HUES48 (cell line): ENCODE results near the gene SCAMP4.

ENCODE experiments used
- H3K27ac ChIP-seq: one replicate; pipeline ENCODE4 v1.7.0; 2013; ENCODE audit warnings: low read depth, low read length, inconsistent platforms
- H3K27me3 ChIP-seq: 2 replicates; pipeline ENCODE4 v1.6.1; 2013; ENCODE audit warnings: mild to moderate bottlenecking, low read length; ENCODE audit not compliant: control insufficient read depth, insufficient read depth
- H3K36me3 ChIP-seq: 2 replicates; pipeline ENCODE4 v1.6.1; 2013; ENCODE audit warnings: low read length; ENCODE audit not compliant: control insufficient read depth, insufficient read depth
- H3K4me1 ChIP-seq: 2 replicates; pipeline ENCODE4 v1.6.1; 2013; ENCODE audit warnings: mild to moderate bottlenecking, low read length; ENCODE audit not compliant: control insufficient read depth, insufficient read depth
- H3K4me3 ChIP-seq: 2 replicates; pipeline ENCODE4 v1.5.1; 2013; ENCODE audit warnings: mild to moderate bottlenecking, low read depth, low read length
- H3K9ac ChIP-seq: 2 replicates; pipeline ENCODE4 v1.6.1; 2013; ENCODE audit warnings: mild to moderate bottlenecking, low read depth, low read length, moderate library complexity
- H3K9me3 ChIP-seq: 2 replicates; pipeline ENCODE4 v1.6.1; 2013; ENCODE audit warnings: low read length; ENCODE audit not compliant: control insufficient read depth, insufficient read depth

Gene SCAMP4

DNA sequence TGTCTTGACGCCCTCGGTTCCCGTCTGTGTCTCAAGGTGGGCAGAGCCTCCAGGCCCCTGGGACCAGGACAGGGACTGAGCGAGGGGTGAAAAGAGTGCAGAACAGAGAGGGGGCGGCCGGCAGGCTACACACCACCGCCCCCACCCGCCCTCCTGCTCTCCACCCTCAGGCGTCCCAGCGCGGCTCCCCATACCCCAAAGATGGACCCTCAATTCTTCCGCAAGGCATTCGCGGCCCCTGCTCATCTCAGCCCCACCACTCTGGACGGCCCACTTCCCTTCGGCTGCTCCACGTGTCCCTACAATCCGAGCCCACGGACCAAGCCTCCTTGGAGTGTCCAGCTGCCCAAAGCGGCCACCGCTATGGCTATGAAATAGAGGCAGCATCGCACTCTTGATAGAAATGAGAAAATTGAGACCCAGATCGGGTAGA is 43.6 kb upstream of the SCAMP4 start:
- peaks cover 31% of the 10 kb centered on the region for H3K4me1 ChIP-seq
- H3K9me3 ChIP-seq = no peaks in the 10 kb centered on the region
- H3K4me3 ChIP-seq = peak overlapping the region; percentile 80
- H3K9ac ChIP-seq = 0 out of 2 replicates have a peak overlapping the region, but pooled peaks have one; percentile 46
- H3K36me3 ChIP-seq = no peaks in the 10 kb centered on the region
- peaks cover 16% of the 10 kb centered on the region for H3K27me3 ChIP-seq
- no peak overlapping the region for H3K27ac ChIP-seq

- Histone ChIP-seq H3K36me3 (no peaks in the 10 kb centered on the region), H3K9ac (no peak overlapping the region), H3K27ac (peak overlapping the region; percentile 28), H3K4me3 (peak overlapping the region; percentile 80), H3K9me3 (no peaks in the 10 kb centered on the region), H3K27me3 (peaks cover 16% of the 10 kb centered on the region), H3K4me1 (peaks cover 31% of the 10 kb centered on the region)
Measured at GRCh38 chr19:1862068-1862423, 43.2 kb upstream of the SCAMP4 start.

DNA sequence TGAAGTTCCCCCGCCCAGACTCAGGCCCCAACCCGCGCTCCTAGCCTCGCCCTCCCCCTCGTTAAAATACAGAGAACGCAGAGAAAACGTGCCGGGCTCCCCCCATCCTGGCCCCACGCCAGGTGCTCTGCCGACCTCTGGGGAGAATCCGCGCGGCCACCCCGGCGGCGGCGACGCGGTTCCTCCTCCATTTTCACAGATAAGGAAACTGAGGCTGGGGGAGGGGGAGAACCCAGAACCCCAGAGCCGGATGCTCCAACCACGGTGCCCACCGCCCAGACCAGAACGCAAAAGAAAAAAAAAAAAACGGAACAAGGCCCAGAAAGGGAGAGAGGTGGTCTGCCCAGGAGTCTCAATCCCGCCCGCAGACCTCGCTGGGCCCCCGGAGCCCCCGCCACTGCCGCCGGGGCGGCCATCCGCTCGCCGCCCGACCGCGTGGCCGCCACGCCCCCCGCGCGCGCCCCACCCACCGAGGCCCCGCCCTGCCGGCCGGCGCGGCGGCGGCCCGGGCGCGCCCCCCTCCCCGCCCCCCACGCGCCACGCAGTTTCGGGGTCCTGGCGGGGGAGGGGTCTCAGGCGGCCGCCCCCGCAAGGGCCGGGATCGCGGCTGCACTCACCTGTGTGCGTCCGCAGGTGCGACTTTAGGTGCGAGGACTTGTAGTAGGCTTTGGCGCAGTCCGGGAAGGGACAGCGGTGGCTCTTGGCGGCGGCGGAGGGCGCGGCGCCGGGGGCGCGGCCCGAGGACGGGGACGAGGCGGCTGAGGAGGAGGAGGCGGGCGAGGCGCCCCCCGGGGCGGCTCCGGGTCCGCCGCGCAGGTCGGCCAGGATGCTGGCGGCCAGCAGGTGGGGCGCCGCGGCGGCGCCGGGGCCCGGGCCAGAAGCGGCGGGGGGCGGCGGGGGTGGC is 42.5 kb upstream of the SCAMP4 start:
- peak overlapping the region; percentile 30; the same call in 1 of the 2 replicates for H3K9ac ChIP-seq
- peaks cover 16% of the 10 kb centered on the region for H3K27me3 ChIP-seq
- no peaks in the 10 kb centered on the region for H3K36me3 ChIP-seq
- H3K4me1 ChIP-seq = peaks cover 28% of the 10 kb centered on the region
- no peaks in the 10 kb centered on the region for H3K9me3 ChIP-seq
- H3K4me3 ChIP-seq = peak overlapping the region; percentile 80
- peak overlapping the region; percentile 73 for H3K27ac ChIP-seq

- H3K4me3 ChIP-seq = peak within 1 kb of the TSS; percentile 80
- H3K27ac ChIP-seq = peak within 1 kb of the TSS; percentile 98
- peaks cover 16% of the 10 kb centered on the region for H3K27me3 ChIP-seq
- peaks cover 22% of the 10 kb centered on the region for H3K4me1 ChIP-seq
- H3K9me3 ChIP-seq = no peaks in the 10 kb centered on the region
- peak within 1 kb of the TSS; percentile 94 for H3K9ac ChIP-seq
- no peaks in the 10 kb centered on the region for H3K36me3 ChIP-seq
Measured at GRCh38 chr19:1863328-1863637, 41.9 kb upstream of the SCAMP4 start, which contains the start of gene KLF16. KLF16 (minus strand) TSS chr19:1863579; CDS start chr19:1863497, 82 bp downstream.

DNA sequence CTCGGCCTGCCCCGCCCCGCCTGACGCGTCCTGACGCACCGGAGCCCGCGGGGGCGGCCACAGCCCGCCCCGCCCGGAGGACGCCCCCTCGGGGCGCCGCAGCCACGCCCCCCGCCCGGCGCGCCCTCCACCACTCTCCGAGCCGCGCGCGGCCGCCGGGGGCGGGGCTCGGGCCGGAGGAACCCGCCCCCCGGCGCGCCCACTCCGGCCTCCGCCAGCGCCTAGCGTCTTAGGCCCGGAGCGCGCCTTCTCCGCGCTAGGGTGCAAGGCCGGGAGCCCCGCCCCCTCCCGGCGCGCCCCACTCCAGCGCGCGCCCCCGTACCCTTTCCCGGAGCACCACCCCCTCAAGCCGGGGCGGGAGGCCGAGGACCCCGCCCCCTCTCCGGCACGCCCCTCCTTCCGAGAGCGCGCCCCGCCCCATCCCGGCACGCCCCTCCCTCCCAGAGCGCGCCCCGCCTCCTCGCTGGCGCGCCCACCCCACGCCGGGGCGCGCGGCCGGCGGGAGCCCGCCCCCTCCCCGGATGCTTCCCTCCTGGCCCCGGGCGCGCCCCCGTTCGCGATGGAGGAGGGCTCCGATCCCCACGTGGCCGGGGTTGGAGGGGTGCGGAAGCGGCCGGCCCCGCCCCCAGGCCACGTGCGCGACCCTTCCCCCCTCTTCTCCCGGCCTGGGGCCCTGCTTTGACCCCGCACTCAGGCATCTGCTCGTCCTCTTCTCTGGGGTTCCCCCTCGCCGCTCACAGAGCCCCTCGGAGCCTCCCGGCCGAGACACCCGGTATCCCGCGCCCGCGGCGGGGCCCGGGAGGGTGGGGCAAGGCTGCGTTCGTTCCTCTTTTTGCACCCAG is 41.3 kb upstream of the SCAMP4 start:
- peak overlapping the region; percentile 94 for H3K9ac ChIP-seq
- H3K9me3 ChIP-seq = no peaks in the 10 kb centered on the region
- H3K36me3 ChIP-seq = no peaks in the 10 kb centered on the region
- H3K4me1 ChIP-seq = peaks cover 17% of the 10 kb centered on the region
- H3K4me3 ChIP-seq = peak overlapping the region; percentile 80
- H3K27ac ChIP-seq = peak overlapping the region; percentile 98
- peaks cover 16% of the 10 kb centered on the region for H3K27me3 ChIP-seq

GRCh38 chr19:1864480-1865171 is 40.6 kb upstream of the SCAMP4 start:
- peaks cover 14% of the 10 kb centered on the region; the same call in 1 of the 2 replicates for H3K4me1 ChIP-seq
- H3K36me3 ChIP-seq = no peaks in the 10 kb centered on the region
- H3K9me3 ChIP-seq = no peaks in the 10 kb centered on the region
- H3K27me3 ChIP-seq = peaks cover 16% of the 10 kb centered on the region
- H3K4me3 ChIP-seq = peak overlapping the region; percentile 71
- H3K9ac ChIP-seq = peak overlapping the region; percentile 94
- H3K27ac ChIP-seq = peak overlapping the region; percentile 98

DNA sequence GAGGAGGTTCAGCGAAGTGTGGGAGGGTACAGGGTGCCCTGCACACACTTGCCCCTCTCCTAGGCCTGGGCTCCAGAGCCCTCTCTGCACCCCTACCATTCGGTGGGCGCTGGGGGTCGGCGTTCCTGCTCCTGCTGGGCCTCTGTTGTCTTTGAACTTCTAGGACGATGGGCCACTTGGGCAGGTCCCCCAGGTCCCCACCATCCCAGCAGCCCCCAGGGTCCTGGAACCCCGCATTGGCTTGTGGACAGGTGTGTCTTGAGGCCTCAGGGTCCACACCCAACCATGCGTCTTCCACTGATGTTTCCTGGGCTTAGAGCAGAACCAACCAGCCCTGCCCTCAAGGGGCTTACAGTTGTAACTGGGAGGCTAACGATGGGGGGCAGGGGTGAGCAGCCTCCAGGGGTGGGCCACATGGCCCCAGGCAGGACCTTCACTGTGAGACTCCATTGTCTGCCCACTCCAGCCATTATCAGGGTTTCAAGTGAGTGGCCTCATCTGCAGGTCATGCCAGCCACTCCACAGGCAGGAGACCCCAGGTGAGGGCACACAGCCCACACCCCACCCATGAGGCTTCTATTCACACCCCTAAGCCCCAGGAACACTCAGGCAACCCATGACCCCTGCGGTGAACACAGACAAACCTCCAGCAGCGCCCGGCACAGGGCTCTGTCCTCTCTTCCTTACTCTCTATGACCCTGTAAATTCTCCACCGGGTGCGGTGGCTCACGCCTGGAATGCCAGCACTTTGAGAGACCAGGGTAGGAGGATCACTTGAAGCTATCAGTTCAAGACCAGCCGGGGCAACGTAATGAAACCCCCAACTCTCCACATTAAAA is 39.8 kb upstream of the SCAMP4 start:
- peaks cover 10% of the 10 kb centered on the region; the same call in 1 of the 2 replicates for H3K4me1 ChIP-seq
- H3K27me3 ChIP-seq = peaks cover 16% of the 10 kb centered on the region
- H3K9me3 ChIP-seq = no peaks in the 10 kb centered on the region
- H3K9ac ChIP-seq = peak overlapping the region; percentile 45
- H3K4me3 ChIP-seq = peak overlapping the region; percentile 71; the same call in 1 of the 2 replicates
- H3K36me3 ChIP-seq = no peaks in the 10 kb centered on the region
- peak overlapping the region; percentile 98 for H3K27ac ChIP-seq

DNA sequence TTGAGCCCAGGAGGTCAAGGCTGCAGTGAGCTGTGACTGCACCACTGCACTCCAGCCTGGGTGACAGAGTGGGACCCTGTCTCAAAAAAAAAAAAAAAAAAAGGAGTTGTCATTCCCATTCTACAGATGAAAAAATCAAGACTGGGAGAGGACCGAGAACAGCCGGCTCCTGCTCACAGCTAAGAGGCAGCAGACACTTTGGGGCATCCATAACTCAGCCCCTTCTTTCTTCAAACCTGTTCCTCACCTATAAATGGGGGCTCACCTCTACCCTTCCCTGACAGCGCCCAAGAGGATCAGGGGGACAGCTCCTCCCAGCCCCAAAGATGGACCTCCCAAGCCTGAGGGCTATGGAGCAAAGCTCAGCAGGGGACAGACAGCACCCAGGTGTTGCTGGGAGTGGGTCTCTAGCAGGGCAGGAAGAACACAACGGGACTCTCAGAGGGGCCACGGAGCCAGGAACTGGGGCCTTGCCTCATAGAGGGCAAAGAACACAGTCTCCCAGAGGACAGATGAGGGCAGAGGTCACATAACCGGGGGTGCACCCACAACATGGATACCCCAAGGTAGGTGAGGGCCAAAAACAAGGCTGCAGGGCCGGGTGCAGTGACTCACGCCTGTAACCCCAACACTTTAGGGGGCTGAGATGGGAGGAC is 38.4 kb upstream of the SCAMP4 start:
- no peak overlapping the region for H3K4me3 ChIP-seq

GRCh38 chr19:1867349-1867724 is 37.9 kb upstream of the SCAMP4 start:
- no peak overlapping the region for H3K9ac ChIP-seq
- H3K4me3 ChIP-seq = no peak overlapping the region
- no peaks in the 10 kb centered on the region for H3K9me3 ChIP-seq
- H3K27ac ChIP-seq = no peak overlapping the region
- H3K27me3 ChIP-seq = no peaks in the 10 kb centered on the region
- H3K36me3 ChIP-seq = no peaks in the 10 kb centered on the region
- no peaks in the 10 kb centered on the region for H3K4me1 ChIP-seq

More for the DNA sequence above, 38.4 kb upstream of the SCAMP4 start:
- peaks cover 5% of the 10 kb centered on the region for H3K27me3 ChIP-seq
- no peaks in the 10 kb centered on the region for H3K4me1 ChIP-seq
- H3K27ac ChIP-seq = no peak overlapping the region
- no peaks in the 10 kb centered on the region for H3K9me3 ChIP-seq
- no peak overlapping the region for H3K9ac ChIP-seq
- no peaks in the 10 kb centered on the region for H3K36me3 ChIP-seq
